PFSK-1 (cell line): Measurements from ENCODE around the gene TM9SF3.

Experiments used
- FOXP2 ChIP-seq: optimal IDR thresholded peaks from 2 replicates; pipeline ENCODE3; 2011; ENCODE audit warnings: borderline replicate concordance, control low read depth, inconsistent platforms; ENCODE audit not compliant: insufficient read depth; ENCODE audit errors: extremely low read length, extremely low read depth
- POLR2AphosphoS5 ChIP-seq: IDR thresholded peaks from 2 replicates; pipeline ENCODE4 v1.6.1; 2012; ENCODE audit warnings: low read depth, mild to moderate bottlenecking, control low read depth, low read length, moderate library complexity
- SIN3A ChIP-seq: IDR thresholded peaks from 2 replicates; pipeline ENCODE4 v1.6.1; 2012; ENCODE audit warnings: mild to moderate bottlenecking, low read length, moderate library complexity, borderline replicate concordance; ENCODE audit not compliant: insufficient read depth
- TAF1 ChIP-seq: IDR thresholded peaks from 2 replicates; pipeline ENCODE4 v1.6.1; 2012; ENCODE audit warnings: low read length, control low read depth, borderline replicate concordance; ENCODE audit not compliant: insufficient read depth
- TF ChIP-seq, protein P1 (sequence below), 2 experiments: IDR thresholded peaks; 2 replicates each; pipeline versions ENCODE4 v1.6.1 to v1.8.0; 2011 to 2012; ENCODE audit warnings: low read depth in 2 of 2, low read length in 2 of 2, control low read depth in 1 of 2, inconsistent platforms in 1 of 2, mild to moderate bottlenecking in 1 of 2, moderate library complexity in 1 of 2; ENCODE audit not compliant: insufficient read depth in 1 of 2

TM9SF3 gene

DNA sequence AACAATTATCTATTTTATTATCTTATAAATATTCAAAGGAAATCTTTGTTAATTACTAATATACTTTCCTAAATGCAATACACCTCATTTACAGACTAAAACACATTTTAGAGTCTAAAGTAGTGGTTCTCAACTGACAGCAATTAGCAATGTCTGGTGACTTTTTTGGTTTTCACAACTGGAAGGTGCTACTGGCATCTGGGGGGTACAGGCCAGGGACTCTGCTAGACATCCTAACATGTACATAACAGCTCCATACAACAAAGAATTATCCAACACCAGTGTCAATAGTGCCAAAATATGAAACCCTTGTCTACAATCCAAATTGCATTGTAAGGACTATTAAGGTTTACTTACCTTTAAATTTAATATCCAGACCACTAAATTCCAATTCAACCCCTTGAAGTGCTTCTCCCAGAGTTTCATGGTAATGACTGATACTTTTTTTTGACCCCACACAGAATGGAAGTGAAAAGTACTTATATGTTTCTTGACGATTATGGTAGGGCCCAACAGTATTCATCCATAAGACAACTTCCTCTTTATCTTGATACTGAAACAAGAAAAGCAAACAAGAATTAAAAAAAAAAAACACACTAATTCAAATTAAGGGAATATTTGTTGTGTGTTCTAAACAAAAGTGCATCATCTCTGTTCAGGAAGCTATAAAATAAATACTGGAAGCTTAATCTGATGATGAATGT, 10.4 kb downstream of the TM9SF3 start:
- no peak for TF ChIP-seq POLR2AphosphoS5

DNA sequence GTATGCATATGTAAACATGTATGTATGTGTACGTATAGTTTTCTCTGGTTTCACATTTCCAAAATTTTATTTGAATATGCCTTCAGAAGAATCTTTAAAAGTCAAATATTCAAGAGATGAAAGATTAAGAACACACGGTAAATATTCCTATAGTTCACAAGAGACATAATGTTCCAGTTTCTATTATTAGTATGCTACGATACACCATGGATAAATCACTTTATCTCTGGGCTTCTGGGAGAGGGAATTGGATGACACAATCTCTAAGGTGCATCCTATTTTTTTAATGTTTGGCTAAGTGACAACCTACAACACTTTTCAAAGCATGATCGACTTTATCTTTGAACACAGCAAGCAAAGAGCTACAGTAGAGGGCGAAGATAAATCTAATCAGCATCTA, 13.8 kb downstream of the TM9SF3 start:
- TF ChIP-seq, protein P1, sequence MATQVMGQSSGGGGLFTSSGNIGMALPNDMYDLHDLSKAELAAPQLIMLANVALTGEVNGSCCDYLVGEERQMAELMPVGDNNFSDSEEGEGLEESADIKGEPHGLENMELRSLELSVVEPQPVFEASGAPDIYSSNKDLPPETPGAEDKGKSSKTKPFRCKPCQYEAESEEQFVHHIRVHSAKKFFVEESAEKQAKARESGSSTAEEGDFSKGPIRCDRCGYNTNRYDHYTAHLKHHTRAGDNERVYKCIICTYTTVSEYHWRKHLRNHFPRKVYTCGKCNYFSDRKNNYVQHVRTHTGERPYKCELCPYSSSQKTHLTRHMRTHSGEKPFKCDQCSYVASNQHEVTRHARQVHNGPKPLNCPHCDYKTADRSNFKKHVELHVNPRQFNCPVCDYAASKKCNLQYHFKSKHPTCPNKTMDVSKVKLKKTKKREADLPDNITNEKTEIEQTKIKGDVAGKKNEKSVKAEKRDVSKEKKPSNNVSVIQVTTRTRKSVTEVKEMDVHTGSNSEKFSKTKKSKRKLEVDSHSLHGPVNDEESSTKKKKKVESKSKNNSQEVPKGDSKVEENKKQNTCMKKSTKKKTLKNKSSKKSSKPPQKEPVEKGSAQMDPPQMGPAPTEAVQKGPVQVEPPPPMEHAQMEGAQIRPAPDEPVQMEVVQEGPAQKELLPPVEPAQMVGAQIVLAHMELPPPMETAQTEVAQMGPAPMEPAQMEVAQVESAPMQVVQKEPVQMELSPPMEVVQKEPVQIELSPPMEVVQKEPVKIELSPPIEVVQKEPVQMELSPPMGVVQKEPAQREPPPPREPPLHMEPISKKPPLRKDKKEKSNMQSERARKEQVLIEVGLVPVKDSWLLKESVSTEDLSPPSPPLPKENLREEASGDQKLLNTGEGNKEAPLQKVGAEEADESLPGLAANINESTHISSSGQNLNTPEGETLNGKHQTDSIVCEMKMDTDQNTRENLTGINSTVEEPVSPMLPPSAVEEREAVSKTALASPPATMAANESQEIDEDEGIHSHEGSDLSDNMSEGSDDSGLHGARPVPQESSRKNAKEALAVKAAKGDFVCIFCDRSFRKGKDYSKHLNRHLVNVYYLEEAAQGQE (IDR thresholded peaks at IDR 0.05; ENCODE audit: insufficient read depth in 1 of 2, low read depth in 2 of 2, low read length in 2 of 2) = no peak
- TF ChIP-seq TAF1 (no peak), POLR2AphosphoS5 (no peak), FOXP2 (no peak), SIN3A (no peak)

DNA sequence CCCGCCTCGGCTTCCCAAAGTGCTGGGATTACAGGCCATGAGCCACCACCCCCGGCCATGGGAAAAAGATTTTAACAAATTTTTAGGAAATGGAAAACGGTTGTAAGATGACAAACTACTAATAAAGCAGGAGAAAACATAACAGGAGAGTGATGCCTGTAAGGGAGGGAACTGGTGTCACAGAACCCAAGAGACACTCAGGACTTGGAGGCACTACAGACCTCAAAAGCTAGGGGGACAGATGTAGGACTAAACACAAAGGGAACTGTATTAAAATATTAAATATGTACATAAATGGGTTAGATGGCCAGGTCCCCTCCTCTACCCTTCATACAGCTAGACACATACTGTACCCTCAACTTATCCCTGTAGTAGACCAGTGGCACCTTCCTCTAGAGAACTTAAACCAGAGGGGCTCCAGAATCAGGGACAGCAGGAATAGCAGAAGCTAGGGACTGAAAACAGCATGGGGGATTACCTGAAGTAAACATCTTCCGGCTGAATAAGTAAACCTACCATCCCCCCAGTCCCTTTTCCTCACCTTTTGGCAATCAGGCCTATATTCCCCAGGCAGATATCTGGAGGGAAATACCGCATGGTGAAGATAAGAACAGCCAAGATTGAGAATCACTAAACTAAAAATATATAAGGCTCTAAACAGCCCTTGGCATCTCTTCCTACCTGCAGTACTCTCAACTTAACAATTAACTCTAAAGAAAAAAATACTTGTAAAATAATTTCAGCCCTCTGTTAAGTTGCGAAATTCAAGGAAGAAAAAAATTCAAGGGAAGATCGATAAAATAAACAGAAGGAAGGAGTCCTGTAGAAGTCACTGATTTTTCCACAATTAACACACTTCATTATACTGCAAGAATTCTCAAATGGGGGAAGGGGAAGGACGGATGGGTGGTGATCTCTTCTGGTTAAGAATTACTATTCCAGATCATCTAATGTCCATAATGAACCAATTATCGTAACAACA, 15.5 kb downstream of the TM9SF3 start:
- TF ChIP-seq TAF1 (no peak), POLR2AphosphoS5 (no peak), SIN3A (no peak), FOXP2 (no peak)
- TF ChIP-seq, protein P1 (IDR thresholded peaks at IDR 0.05; ENCODE audit: insufficient read depth in 1 of 2, low read depth in 2 of 2, low read length in 2 of 2) = no peak

DNA sequence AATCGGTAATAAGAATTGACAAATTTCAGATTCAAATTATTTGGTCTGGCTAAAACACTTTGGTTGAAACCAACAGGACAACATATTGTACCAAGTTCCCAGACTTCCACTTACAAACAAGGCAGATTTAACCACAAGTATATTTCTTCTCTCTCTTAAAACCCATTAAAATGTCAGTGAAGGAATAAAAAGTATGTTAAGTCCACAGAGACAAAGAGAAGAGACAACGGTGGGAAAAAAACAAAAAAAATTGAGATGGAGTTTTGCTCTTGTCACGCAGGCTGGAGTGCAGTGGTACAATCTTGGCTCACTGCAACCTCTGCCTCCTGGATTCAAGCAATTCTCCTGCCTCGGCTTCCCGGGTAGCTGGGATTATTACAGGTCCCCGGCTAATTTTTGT, 16.3 kb downstream of the TM9SF3 start:
- TF ChIP-seq SIN3A (no peak), POLR2AphosphoS5 (no peak), TAF1 (no peak), FOXP2 (no peak)
- TF ChIP-seq, protein P1 (IDR thresholded peaks at IDR 0.05; ENCODE audit: insufficient read depth in 1 of 2, low read depth in 2 of 2, low read length in 2 of 2) = no peak

DNA sequence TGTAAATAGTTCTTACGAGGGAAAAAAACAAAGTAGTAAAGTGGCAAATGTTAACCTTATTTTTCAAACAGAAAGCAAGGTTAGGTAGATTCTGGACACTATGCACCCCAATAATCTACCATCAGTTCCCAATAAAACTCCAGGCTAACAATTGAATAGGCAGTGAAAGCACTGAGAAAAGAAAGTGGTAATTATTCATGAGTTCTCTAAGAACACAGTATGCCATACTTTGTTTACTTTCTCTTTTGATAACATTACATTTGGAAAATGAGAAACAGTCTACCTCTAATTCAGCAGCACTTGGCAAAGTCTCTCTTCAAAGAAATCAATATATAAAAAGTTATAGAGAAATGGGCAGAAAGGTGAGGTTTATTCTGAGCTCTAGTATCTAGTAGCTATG, 18.4 kb downstream of the TM9SF3 start:
- no peak for TF ChIP-seq FOXP2
- TF ChIP-seq TAF1 = no peak
- TF ChIP-seq POLR2AphosphoS5 = no peak
- TF ChIP-seq SIN3A = no peak
- TF ChIP-seq, protein P1 (IDR thresholded peaks at IDR 0.05; ENCODE audit: insufficient read depth in 1 of 2, low read depth in 2 of 2, low read length in 2 of 2) = no peak
